ENCODE results near the gene WDR77. TPM values are rescaled to one million over a fixed set of nuclear protein-coding genes. Genes with fewer than 3 reads are reported as not detected.

Gene WDR77
- polyA plus RNA-seq, 3 donors, result 26.4 to 62.2 (median 28.1) TPM

DNA sequence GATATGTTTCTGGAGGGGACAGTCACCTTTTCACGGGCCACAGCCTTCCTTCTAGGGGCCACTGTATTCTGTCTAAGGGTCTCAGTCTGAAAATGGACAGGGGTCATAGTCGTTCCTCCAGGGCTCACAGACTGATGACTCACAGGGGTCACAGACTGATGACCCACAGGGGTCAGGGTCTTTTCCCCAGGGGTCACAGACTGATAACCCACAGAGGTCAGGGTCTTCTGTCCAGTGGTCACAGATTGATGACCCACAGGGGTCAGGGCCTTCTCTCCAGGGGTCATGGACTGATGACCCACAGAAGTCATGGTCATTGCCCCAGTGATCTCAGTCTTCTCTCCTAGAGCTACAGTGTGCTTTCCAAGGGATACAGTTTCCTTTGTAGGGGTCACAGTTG is 34.3 kb downstream of the WDR77 start:
- Mint-ChIP-seq H3K4me3 (peak overlapping the region in 1 of 2 donors; percentile 14), H3K27me3 (ENCODE audit: low read depth in 3 of 3) (peaks cover 0 to 7% (median 0%) of the 10 kb centered on the region in 3 donors), H3K9me3 (peaks cover 0 to 2% (median 0%) of the 10 kb centered on the region in 7 donors), H3K36me3 (no peaks in the 10 kb centered on the region), H3K4me1 (peaks cover 7% of the 10 kb centered on the region), H3K27ac (no peak overlapping the region)
- DNase-seq, result no peak
- intact Hi-C loops (cut with micrococcal nuclease), result no loop called here
- Histone ChIP-seq H3K4me2 (replicated peaks; ENCODE audit: extremely low read depth, low read length, poor library complexity, severe bottlenecking) (no peak overlapping the region), H3K4me1 (ENCODE audit: control insufficient read depth in 1 of 2, insufficient read depth in 2 of 2, low read length in 2 of 2) (no peaks in the 10 kb centered on the region), H4K20me1 (ENCODE audit: insufficient read depth, low read length) (no peaks in the 10 kb centered on the region), H3K9ac (ENCODE audit: insufficient read depth, low read length, poor library complexity, severe bottlenecking) (no peak overlapping the region), H3K36me3 (replicated peaks in 1 of 2; ENCODE audit: control insufficient read depth in 1 of 2, insufficient read depth in 2 of 2, low read length in 2 of 2) (no peaks in the 10 kb centered on the region), H3K27me3 (ENCODE audit: control insufficient read depth in 2 of 2, insufficient read depth in 2 of 2, low read length in 2 of 2) (no peaks in the 10 kb centered on the region), H3K9me3 (replicated peaks in 1 of 2; ENCODE audit: control insufficient read depth in 1 of 2, insufficient read depth in 1 of 2, low read length in 2 of 2) (no peaks in the 10 kb centered on the region), H2AFZ (ENCODE audit: insufficient read depth, low read depth, low read length, poor library complexity, severe bottlenecking) (no peak overlapping the region), H3K4me3 (replicated peaks in 1 of 3; ENCODE audit: low read depth in 2 of 3, low read length in 3 of 3) (no peak overlapping the region), H3K79me2 (ENCODE audit: insufficient read depth, low read length) (no peaks in the 10 kb centered on the region), H3K27ac (ENCODE audit: low read depth in 1 of 2, low read length in 2 of 2) (no peak overlapping the region)
- 100% methylated on average over 1 of the region's 2 CpGs for WGBS (ENCODE audit: insufficient coverage)
- TF ChIP-seq, protein P1, sequence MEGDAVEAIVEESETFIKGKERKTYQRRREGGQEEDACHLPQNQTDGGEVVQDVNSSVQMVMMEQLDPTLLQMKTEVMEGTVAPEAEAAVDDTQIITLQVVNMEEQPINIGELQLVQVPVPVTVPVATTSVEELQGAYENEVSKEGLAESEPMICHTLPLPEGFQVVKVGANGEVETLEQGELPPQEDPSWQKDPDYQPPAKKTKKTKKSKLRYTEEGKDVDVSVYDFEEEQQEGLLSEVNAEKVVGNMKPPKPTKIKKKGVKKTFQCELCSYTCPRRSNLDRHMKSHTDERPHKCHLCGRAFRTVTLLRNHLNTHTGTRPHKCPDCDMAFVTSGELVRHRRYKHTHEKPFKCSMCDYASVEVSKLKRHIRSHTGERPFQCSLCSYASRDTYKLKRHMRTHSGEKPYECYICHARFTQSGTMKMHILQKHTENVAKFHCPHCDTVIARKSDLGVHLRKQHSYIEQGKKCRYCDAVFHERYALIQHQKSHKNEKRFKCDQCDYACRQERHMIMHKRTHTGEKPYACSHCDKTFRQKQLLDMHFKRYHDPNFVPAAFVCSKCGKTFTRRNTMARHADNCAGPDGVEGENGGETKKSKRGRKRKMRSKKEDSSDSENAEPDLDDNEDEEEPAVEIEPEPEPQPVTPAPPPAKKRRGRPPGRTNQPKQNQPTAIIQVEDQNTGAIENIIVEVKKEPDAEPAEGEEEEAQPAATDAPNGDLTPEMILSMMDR (IDR thresholded peaks at IDR 0.05), result no peak

DNA sequence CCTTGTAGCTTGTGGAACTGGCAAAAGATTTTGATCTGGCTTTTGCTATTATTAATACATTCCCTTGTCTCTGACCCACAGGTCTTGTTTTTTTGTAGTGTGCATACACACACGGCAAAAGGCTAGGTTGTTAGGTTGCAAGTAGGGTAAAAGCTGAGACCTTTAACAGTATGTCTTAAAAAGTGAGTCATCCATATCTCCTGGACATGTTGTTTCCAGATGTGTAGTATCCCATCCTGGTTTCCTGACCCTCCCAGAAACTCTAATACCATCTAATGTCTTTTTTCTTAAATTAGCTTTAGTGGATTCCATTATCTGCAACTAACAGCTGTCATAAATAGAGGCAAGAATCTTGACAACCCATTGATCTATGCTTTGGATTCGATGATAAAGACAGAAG is 36.2 kb downstream of the WDR77 start:
- no peaks in the 10 kb centered on the region for H3K4me1 ChIP-seq (ENCODE audit: control insufficient read depth in 1 of 2, insufficient read depth in 2 of 2, low read length in 2 of 2)
- no peaks in the 10 kb centered on the region for H3K36me3 Mint-ChIP-seq
- no peak overlapping the region for H3K4me3 ChIP-seq (replicated peaks in 1 of 3; ENCODE audit: low read depth in 2 of 3, low read length in 3 of 3)
- H3K4me2 ChIP-seq (replicated peaks; ENCODE audit: extremely low read depth, low read length, poor library complexity, severe bottlenecking), result no peak overlapping the region
- TF ChIP-seq, protein P1 (IDR thresholded peaks at IDR 0.05), result no peak
- H3K4me1 Mint-ChIP-seq, result peaks cover 7% of the 10 kb centered on the region
- no peak overlapping the region for H3K27ac ChIP-seq (ENCODE audit: low read depth in 1 of 2, low read length in 2 of 2)
- no peak for DNase-seq
- no peaks in the 10 kb centered on the region for H3K9me3 ChIP-seq (replicated peaks in 1 of 2; ENCODE audit: control insufficient read depth in 1 of 2, insufficient read depth in 1 of 2, low read length in 2 of 2)
- H3K27me3 ChIP-seq (ENCODE audit: control insufficient read depth in 2 of 2, insufficient read depth in 2 of 2, low read length in 2 of 2), result no peaks in the 10 kb centered on the region
- no peak overlapping the region for H2AFZ ChIP-seq (ENCODE audit: insufficient read depth, low read depth, low read length, poor library complexity, severe bottlenecking)
- WGBS (ENCODE audit: insufficient coverage), result no CpG with 5 or more reads among the region's 2 CpGs
- peaks cover 0 to 5% (median 0%) of the 10 kb centered on the region in 3 donors for H3K27me3 Mint-ChIP-seq (ENCODE audit: low read depth in 3 of 3)
- no peaks in the 10 kb centered on the region for H3K36me3 ChIP-seq (replicated peaks in 1 of 2; ENCODE audit: control insufficient read depth in 1 of 2, insufficient read depth in 2 of 2, low read length in 2 of 2)
- H3K9ac ChIP-seq (ENCODE audit: insufficient read depth, low read length, poor library complexity, severe bottlenecking), result no peak overlapping the region
- no peaks in the 10 kb centered on the region for H3K79me2 ChIP-seq (ENCODE audit: insufficient read depth, low read length)
- H3K27ac Mint-ChIP-seq, result no peak overlapping the region
- H3K4me3 Mint-ChIP-seq, result no peak overlapping the region
- H3K9me3 Mint-ChIP-seq, result peaks cover 0 to 2% (median 0%) of the 10 kb centered on the region in 7 donors
- no peaks in the 10 kb centered on the region for H4K20me1 ChIP-seq (ENCODE audit: insufficient read depth, low read length)
- intact Hi-C loops (cut with micrococcal nuclease), result no loop called here
